GM19452 (cell line): ENCODE results near the gene ZNF331.

ENCODE experiments used
- ATAC-seq: cut with Tn5 transposase; IDR thresholded peaks from one replicate; pipeline ENCODE4 v1.9.1; 2021; ENCODE audit not compliant: unreplicated experiment

Gene ZNF331

GRCh38 chr19:53520547-53521372 lies 17.2 kb upstream of the ZNF331 start:
- ATAC-seq = peak; percentile 94

- no peak for ATAC-seq
Measured at GRCh38 chr19:53521373-53522202, 16.4 kb upstream of the ZNF331 start.

GRCh38 chr19:53525922-53526321 lies 12.0 kb upstream of the ZNF331 start:
- ATAC-seq = no peak

GRCh38 chr19:53530622-53531021 lies 7.3 kb upstream of the ZNF331 start:
- no peak for ATAC-seq

- ATAC-seq = no peak
Measured at GRCh38 chr19:53531457-53531856, 6.5 kb upstream of the ZNF331 start.

- ATAC-seq = no peak
Measured at GRCh38 chr19:53532362-53532761, 5.6 kb upstream of the ZNF331 start.

GRCh38 chr19:53536225-53536548 lies 1.8 kb upstream of the ZNF331 start:
- no peak for ATAC-seq

- ATAC-seq = no peak
Measured at GRCh38 chr19:53537121-53537520, 824 bp upstream of the ZNF331 start.

GRCh38 chr19:53538378-53539109 lies 599 bp downstream of the ZNF331 start:
- peak; percentile 8 for ATAC-seq

GRCh38 chr19:53540091-53540490 lies 2.1 kb downstream of the ZNF331 start:
- no peak for ATAC-seq

- ATAC-seq = no peak
Measured at GRCh38 chr19:53541971-53542370, 4.0 kb downstream of the ZNF331 start.

- ATAC-seq = no peak
Measured at GRCh38 chr19:53545271-53546065, 7.5 kb downstream of the ZNF331 start.

GRCh38 chr19:53546758-53547513 lies 9.0 kb downstream of the ZNF331 start:
- no peak for ATAC-seq

- no peak for ATAC-seq
Measured at GRCh38 chr19:53549340-53549739, 11.4 kb downstream of the ZNF331 start.

GRCh38 chr19:53552001-53552721 lies 14.2 kb downstream of the ZNF331 start:
- ATAC-seq = no peak

GRCh38 chr19:53553156-53553555 lies 15.2 kb downstream of the ZNF331 start:
- ATAC-seq = no peak

- ATAC-seq = peak; percentile 55
Measured at GRCh38 chr19:53553865-53554791, 16.2 kb downstream of the ZNF331 start.

- ATAC-seq = no peak
Measured at GRCh38 chr19:53554804-53555203, 16.9 kb downstream of the ZNF331 start.
